Endothelial cell of umbilical vein (primary cell): ENCODE results near the gene LIPM. TPM values are rescaled to one million over a fixed set of nuclear protein-coding genes. Genes with fewer than 3 reads are reported as not detected.
"Not testable (repeated sequence)": the region's sequence is repeated elsewhere in the genome, so short reads cannot be mapped to it uniquely, and the experiment has no call there.

Source experiments
- BruUV-seq: library from RNA; stranded (reverse); fragments of 400-500 nt; replicated peaks from 2 replicates; lab custom pipeline; 2021; lab: Mats Ljungman, UMichigan
- CTCF ChIA-PET: fragments of 300-600, 350-600 bp; sonication (Branson Sonifier 250); formaldehyde crosslinking; loops from one replicate; lab custom pipeline; 2021; ENCODE audit warnings: antibody characterized with exemption, inconsistent platforms; lab: Charles Lee
- POLR2A ChIA-PET: fragments of 300-600, 350-600 bp; sonication (Branson Sonifier 250); formaldehyde crosslinking; loops from one replicate; lab custom pipeline; 2021; ENCODE audit warnings: antibody characterized with exemption, inconsistent platforms; lab: Charles Lee
- DNase-seq: peaks from one replicate; pipeline ENCODE4 v3.0.0-alpha.2; 2011; ENCODE audit warnings: low read depth, low spot score
- FAIRE-seq: peaks from 2 replicates; lab custom pipeline; 2011; peaks lifted over from hg19 to GRCh38; lab: Jason Lieb, UNC
- H2AFZ ChIP-seq: 2 replicates; pipeline ENCODE4 v1.6.0; 2012; ENCODE audit warnings: low read depth, low read length, control low read depth, inconsistent platforms
- H3K27ac ChIP-seq: 2 replicates; pipeline ENCODE4 v1.5.1; 2011; ENCODE audit warnings: low read depth, mild to moderate bottlenecking, control low read depth, low read length, moderate library complexity; ENCODE audit not compliant: insufficient read depth
- H3K27me3 ChIP-seq, 2 experiments: 2 replicates each; pipeline versions ENCODE4 v1.6.0 to v1.6.1; 2011; ENCODE audit warnings: low read length in 2 of 2, mixed read lengths in 1 of 2; ENCODE audit not compliant: control insufficient read depth in 2 of 2, insufficient read depth in 2 of 2
- H3K36me3 ChIP-seq, 2 experiments: 2 replicates in 1 of 2; 3 replicates in 1 of 2; pipeline ENCODE4 v1.5.1; 2011; ENCODE audit warnings: low read length in 2 of 2, mild to moderate bottlenecking in 1 of 2, moderate library complexity in 1 of 2; ENCODE audit not compliant: control insufficient read depth in 2 of 2, insufficient read depth in 2 of 2; ENCODE audit errors: extremely low read depth in 1 of 2
- H3K4me1 ChIP-seq: 3 replicates; pipeline ENCODE4 v1.5.1; 2011; ENCODE audit warnings: mild to moderate bottlenecking, low read length; ENCODE audit not compliant: control insufficient read depth, insufficient read depth; ENCODE audit errors: extremely low read depth
- H3K4me2 ChIP-seq: 2 replicates; pipeline ENCODE4 v1.6.1; 2011; ENCODE audit warnings: low read length, control low read depth, mixed read lengths; ENCODE audit not compliant: insufficient read depth
- H3K4me3 ChIP-seq, 3 experiments: fragments of 200-600 bp in 1 of 3; sonication (generic), shearing (Covaris generic) in 1 of 3; replicated peaks in 1 of 3; 2 replicates each; pipeline ENCODE4 v1.5.1; 2011 to 2016; ENCODE audit warnings: control low read depth in 3 of 3, low read length in 3 of 3, mild to moderate bottlenecking in 2 of 3, inconsistent platforms in 1 of 3, low read depth in 1 of 3, moderate library complexity in 1 of 3; ENCODE audit not compliant: insufficient read depth in 1 of 3
- H3K79me2 ChIP-seq: 2 replicates; pipeline ENCODE4 v1.6.0; 2012; ENCODE audit warnings: low read length, inconsistent platforms; ENCODE audit not compliant: control insufficient read depth, insufficient read depth
- H3K9ac ChIP-seq: replicated peaks from 2 replicates; pipeline ENCODE3; 2011; ENCODE audit warnings: low read length, control low read depth; ENCODE audit not compliant: insufficient read depth; ENCODE audit errors: extremely low read depth
- H3K9me1 ChIP-seq: replicated peaks from 3 replicates; pipeline ENCODE4 v1.6.0; 2011; ENCODE audit warnings: mild to moderate bottlenecking, low read length; ENCODE audit not compliant: control insufficient read depth, insufficient read depth; ENCODE audit errors: extremely low read depth
- H3K9me3 ChIP-seq: replicated peaks from 2 replicates; pipeline ENCODE4 v1.5.1; 2012; ENCODE audit warnings: low read length, inconsistent platforms; ENCODE audit not compliant: control insufficient read depth, insufficient read depth
- H4K20me1 ChIP-seq: replicated peaks from 2 replicates; pipeline ENCODE3; 2011; ENCODE audit warnings: mild to moderate bottlenecking, low read length; ENCODE audit not compliant: control insufficient read depth, insufficient read depth; ENCODE audit errors: extremely low read depth
- POLR2A ChIP-seq: IDR thresholded peaks from 2 replicates; pipeline ENCODE4 v1.6.1; 2012; ENCODE audit warnings: low read depth, mild to moderate bottlenecking, control low read depth, low read length
- dilution Hi-C: fragments of 300-500 bp; cut with MboI; formaldehyde crosslinking; loops from one replicate; pipeline ENCODE4 v1.15.0; 2019; ENCODE audit warnings: low sequenced_read_pairs; ENCODE audit not compliant: extremely low pct_ligation_motif_present
- intact Hi-C: fragments of 100-400 bp; cut with micrococcal nuclease; formaldehyde crosslinking; loops from one replicate; pipeline ENCODE4 v1.10.0; 2022
- polyA plus RNA-seq, 4 experiments: library from polyadenylated mRNA; depleted of rRNA in 3 of 4; stranded (reverse) in 3 of 4; unstranded in 1 of 4; fragments of >200 nt; gene quantifications; 2 replicates each; pipeline versions ENCODE4 v1.2.1 to v1.2.3, GENCODE V29; 2011 to 2012; ENCODE audit warnings: missing spikeins in 1 of 4
- total RNA-seq: library from RNA; stranded (reverse); gene quantifications from 2 replicates; pipeline ENCODE4 v1.2.3, GENCODE V29; 2021
- TF ChIP-seq, protein P1 (sequence below), 2 donors: IDR thresholded peaks; 1 replicate in 1 of 2; 2 replicates in 1 of 2; pipeline ENCODE4 v1.5.1; 2011; ENCODE audit warnings: low read length in 2 of 2, mild to moderate bottlenecking in 2 of 2, moderate library complexity in 2 of 2, control low read depth in 1 of 2, inconsistent platforms in 1 of 2, low read depth in 1 of 2; ENCODE audit not compliant: insufficient read depth in 1 of 2; ENCODE audit errors: extremely low read depth in 1 of 2
- TF ChIP-seq, protein P2 (sequence below): IDR thresholded peaks from 2 replicates; pipeline ENCODE4 v1.6.1; 2011; ENCODE audit not compliant: insufficient read depth, insufficient read length

LIPM gene
- total and polyA plus RNA-seq, 2 donors (not counting 3 experiments of a cell fraction or from before 2014, with no cell fraction given) = not detected

DNA sequence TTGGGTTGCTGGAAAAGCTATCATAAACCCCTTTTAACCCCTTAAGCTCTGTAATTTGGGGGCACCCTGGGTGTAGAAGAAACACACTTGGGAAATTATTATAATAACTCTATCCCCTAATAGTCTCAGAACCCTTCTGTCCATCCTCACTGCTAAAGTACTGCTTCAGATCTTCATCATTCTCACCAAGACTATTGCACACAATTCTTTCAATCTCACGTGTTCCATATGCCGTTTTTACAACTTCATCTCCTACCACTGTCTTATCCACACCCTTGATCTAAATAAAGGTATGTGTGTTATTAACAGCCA lies 33.3 kb downstream of the LIPM start:
- dilution Hi-C loops (no loop called here), intact Hi-C loops (loop anchor here (1.0 kb wide), 4 partner anchors 44 to 381 kb away; partner anchors contain the start of gene STAMBPL1)
- H3K27me3 ChIP-seq = peaks cover 0 to under 1% of the 10 kb centered on the region in 2 experiments
- H3K9me1 ChIP-seq = no peaks in the 10 kb centered on the region
- H3K9me3 ChIP-seq = no peaks in the 10 kb centered on the region
- no peaks in the 10 kb centered on the region for H3K36me3 ChIP-seq
- TF ChIP-seq POLR2A = no peak
- TF ChIP-seq, protein P1, sequence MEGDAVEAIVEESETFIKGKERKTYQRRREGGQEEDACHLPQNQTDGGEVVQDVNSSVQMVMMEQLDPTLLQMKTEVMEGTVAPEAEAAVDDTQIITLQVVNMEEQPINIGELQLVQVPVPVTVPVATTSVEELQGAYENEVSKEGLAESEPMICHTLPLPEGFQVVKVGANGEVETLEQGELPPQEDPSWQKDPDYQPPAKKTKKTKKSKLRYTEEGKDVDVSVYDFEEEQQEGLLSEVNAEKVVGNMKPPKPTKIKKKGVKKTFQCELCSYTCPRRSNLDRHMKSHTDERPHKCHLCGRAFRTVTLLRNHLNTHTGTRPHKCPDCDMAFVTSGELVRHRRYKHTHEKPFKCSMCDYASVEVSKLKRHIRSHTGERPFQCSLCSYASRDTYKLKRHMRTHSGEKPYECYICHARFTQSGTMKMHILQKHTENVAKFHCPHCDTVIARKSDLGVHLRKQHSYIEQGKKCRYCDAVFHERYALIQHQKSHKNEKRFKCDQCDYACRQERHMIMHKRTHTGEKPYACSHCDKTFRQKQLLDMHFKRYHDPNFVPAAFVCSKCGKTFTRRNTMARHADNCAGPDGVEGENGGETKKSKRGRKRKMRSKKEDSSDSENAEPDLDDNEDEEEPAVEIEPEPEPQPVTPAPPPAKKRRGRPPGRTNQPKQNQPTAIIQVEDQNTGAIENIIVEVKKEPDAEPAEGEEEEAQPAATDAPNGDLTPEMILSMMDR (IDR thresholded peaks at IDR 0.05; ENCODE audit: extremely low read depth in 1 of 2, insufficient read depth in 1 of 2, low read depth in 1 of 2, low read length in 2 of 2) = no peak
- TF ChIP-seq, protein P2, sequence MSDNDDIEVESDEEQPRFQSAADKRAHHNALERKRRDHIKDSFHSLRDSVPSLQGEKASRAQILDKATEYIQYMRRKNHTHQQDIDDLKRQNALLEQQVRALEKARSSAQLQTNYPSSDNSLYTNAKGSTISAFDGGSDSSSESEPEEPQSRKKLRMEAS = no peak
- H2AFZ ChIP-seq = no peak overlapping the region
- ChIA-PET CTCF (interaction anchor here (0.6 to 12.3 kb wide), 29 partner anchors 9 to 411 kb away, joined by 3 to 584 read pairs (median 5); partner anchors contain the start of genes ANKRD22, CH25H, FAS and RNLS), POLR2A (no interaction called here)
- H3K79me2 ChIP-seq = no peaks in the 10 kb centered on the region
- H3K4me3 ChIP-seq = no peak overlapping the region
- H3K4me1 ChIP-seq = no peaks in the 10 kb centered on the region
- DNase-seq (no peak), FAIRE-seq (no peak)
- no peak overlapping the region for H3K9ac ChIP-seq
- no peak overlapping the region for H3K4me2 ChIP-seq
- no TSS peak for BruUV-seq
- H3K27ac ChIP-seq = no peak overlapping the region
- no peaks in the 10 kb centered on the region for H4K20me1 ChIP-seq

DNA sequence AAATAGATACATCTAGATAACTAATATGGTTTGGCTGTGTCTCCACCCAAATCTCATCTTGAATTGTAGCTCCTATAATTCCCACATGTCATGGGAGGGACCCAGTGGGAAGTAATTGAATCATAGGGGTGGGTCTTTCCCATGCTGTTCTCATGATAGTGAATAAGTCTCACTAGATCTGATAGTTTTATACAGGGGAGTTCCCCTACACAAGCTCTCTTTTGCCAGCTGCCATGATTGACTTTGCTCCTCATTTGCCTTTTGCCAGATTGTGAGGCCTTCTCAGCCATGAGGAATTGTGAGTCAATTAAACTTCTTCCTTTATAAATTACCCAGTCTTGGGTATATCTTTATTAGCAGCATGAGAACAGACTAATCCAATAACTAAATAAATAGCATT lies 35.1 kb downstream of the LIPM start:
- H4K20me1 ChIP-seq, H3K9ac ChIP-seq, H3K4me3 ChIP-seq, BruUV-seq, H3K27ac ChIP-seq, H3K36me3 ChIP-seq, intact Hi-C loops, dilution Hi-C loops, POLR2A ChIA-PET, H2AFZ ChIP-seq, H3K4me2 ChIP-seq, H3K4me1 ChIP-seq, FAIRE-seq, H3K79me2 ChIP-seq, H3K9me1 ChIP-seq, H3K27me3 ChIP-seq, H3K9me3 ChIP-seq, DNase-seq: not testable (repeated sequence)
- CTCF ChIA-PET = interaction anchor here (1.0 to 12.3 kb wide), 9 partner anchors 8 to 381 kb away, joined by 7 to 584 read pairs (median 21); partner anchors contain the start of gene STAMBPL1
